Heart left ventricle (tissue), 13 donors: ENCODE data around the gene WDR7.

Source experiments
- CTCF ChIP-seq, 12 donors: fragments of 200-600 bp; sonication (generic) in 4 of 12; IDR thresholded peaks; one replicate each; pipeline versions ENCODE4 v1.5.0 to v1.8.0; 2018 to 2022; ENCODE audit warnings: antibody characterized with exemption in 12 of 12, mild to moderate bottlenecking in 5 of 12
- POLR2A ChIP-seq, 2 donors: fragments of 450-650 bp; IDR thresholded peaks; one replicate each; pipeline ENCODE4 v1.6.1; 2017; ENCODE audit warnings: antibody characterized with exemption in 2 of 2, mild to moderate bottlenecking in 2 of 2, moderate library complexity in 2 of 2
- donor health status: ischemic (EF 13 %, LVEDD 7.1; RV severe dilation, severe dysfunction).
- donor health status: DM: no; HTN: yes; CAD: no.
- donor health status: DM: no; HTN: no; CAD: no.
- donor health status: ischemic (EF 25% LVEDD 6.9; RV normal size, moderate dysfunction).
- donor health status: ischemic (EF 25% LVEDD 5.7; RV mildly dilated, moderate dysfunction).
- donor health status: ischemic (EF 35%, LVEDD 5.7; RV mildly dilated, moderate dysfunction).
- donor health status: nonischemic (EF 11% LVEDD 7.7; RV severe dilation, severe dysfunction).
- donor health status: DM: yes; HTN: yes; CAD: no.
- donor health status: PGD.
- donor health status: ischemic (EF 29% LVEDD 5.4; RV normal size, mild dysfunction).
- donor health status: nonischemic (EF 23%, LVEDD 6.1; RV moderate dilation, normal function).

DNA sequence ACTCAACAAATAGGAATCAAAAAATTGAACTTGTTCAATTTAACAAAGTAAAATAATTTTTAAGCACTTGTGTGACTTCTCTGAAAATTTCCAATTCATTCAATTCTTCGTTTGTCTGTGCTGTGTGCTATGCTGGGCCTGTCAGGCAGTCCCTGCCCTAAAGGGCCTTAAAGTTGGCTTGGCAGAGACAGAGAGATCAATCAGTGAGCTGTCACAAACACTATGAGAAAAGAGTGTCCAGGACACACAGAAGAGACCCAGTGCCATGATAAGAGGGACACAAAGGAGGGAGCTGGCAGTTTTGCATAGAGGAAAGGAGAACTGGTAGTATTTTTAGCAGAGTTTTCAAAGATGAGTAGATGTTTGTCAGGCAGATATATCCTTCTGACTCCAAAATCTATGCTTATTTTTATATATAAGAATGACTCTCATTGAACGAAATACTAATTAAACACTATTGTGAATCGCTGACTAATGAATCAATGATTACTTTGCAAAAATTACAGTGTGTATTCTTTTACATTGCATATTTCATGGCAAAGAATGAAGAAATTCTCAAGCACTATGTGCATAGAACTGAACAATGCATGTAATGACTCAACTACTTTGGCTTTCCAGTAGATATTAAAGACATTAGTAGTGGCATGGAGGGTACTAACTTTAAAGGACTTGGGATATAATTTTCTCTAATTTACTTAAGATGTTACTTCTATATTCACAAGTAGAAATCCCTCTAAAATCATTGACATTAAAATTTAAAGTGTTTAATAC lies 302.5 kb downstream of the WDR7 start:
- TF ChIP-seq POLR2A (IDR thresholded peaks at IDR 0.05) (no peak), CTCF (IDR thresholded peaks at IDR 0.05) (no peak)
